GM19043 (cell line): ENCODE results near the gene FAAP20.

Experiments
- ATAC-seq: cut with Tn5 transposase; IDR thresholded peaks from one replicate; pipeline ENCODE4 v1.9.1; 2021; ENCODE audit warnings: low read depth; ENCODE audit not compliant: unreplicated experiment

FAAP20 gene

GRCh38 chr1:2180297-2181245, 14.0 kb downstream of the FAAP20 start:
- ATAC-seq: no peak

GRCh38 chr1:2179283-2180013, 15.1 kb downstream of the FAAP20 start:
- no peak for ATAC-seq

- ATAC-seq: no peak
These were observed 15.7 kb downstream of the FAAP20 start for GRCh38 chr1:2178875-2179274.

- ATAC-seq: no peak
These were observed 16.5 kb downstream of the FAAP20 start for GRCh38 chr1:2177946-2178538.

- no peak for ATAC-seq
These were observed 17.0 kb downstream of the FAAP20 start for GRCh38 chr1:2177541-2177940.

- no peak for ATAC-seq
These were observed 18.0 kb downstream of the FAAP20 start for GRCh38 chr1:2176615-2177014.

GRCh38 chr1:2175681-2176454, 18.7 kb downstream of the FAAP20 start:
- no peak for ATAC-seq

- no peak for ATAC-seq
These were observed 19.5 kb downstream of the FAAP20 start for GRCh38 chr1:2175055-2175414.

- no peak for ATAC-seq
These were observed 20.1 kb downstream of the FAAP20 start for GRCh38 chr1:2174348-2175054.

- ATAC-seq: no peak
These were observed 20.8 kb downstream of the FAAP20 start for GRCh38 chr1:2173546-2174347.

- ATAC-seq: no peak
These were observed 21.9 kb downstream of the FAAP20 start for GRCh38 chr1:2172551-2173146.

- no peak for ATAC-seq
These were observed 22.6 kb downstream of the FAAP20 start for GRCh38 chr1:2172012-2172411.

- ATAC-seq: no peak
These were observed 24.4 kb downstream of the FAAP20 start for GRCh38 chr1:2170211-2170610.

- no peak for ATAC-seq
These were observed 25.3 kb downstream of the FAAP20 start for GRCh38 chr1:2169200-2169836.

- no peak for ATAC-seq
These were observed 26.0 kb downstream of the FAAP20 start for GRCh38 chr1:2168535-2168934.

GRCh38 chr1:2168090-2168489, 26.5 kb downstream of the FAAP20 start:
- ATAC-seq: no peak

- no peak for ATAC-seq
These were observed 27.9 kb downstream of the FAAP20 start for GRCh38 chr1:2166695-2167094.

- no peak for ATAC-seq
These were observed 28.3 kb downstream of the FAAP20 start for GRCh38 chr1:2166254-2166653.
